ENCODE data around the gene FZD2.

The FZD2 gene

GRCh38 chr17:44610331-44610730, 53.0 kb downstream of the FZD2 start:
- DNase-seq, result no peak

Measured in midbrain (tissue), 1 donor.